Urinary bladder (tissue), 4 donors: ENCODE data around the gene DNAJB6. TPM values are rescaled to one million over a fixed set of nuclear protein-coding genes. Genes with fewer than 3 reads are reported as not detected.
"Not testable (repeated sequence)": the region's sequence is repeated elsewhere in the genome, so short reads cannot be mapped to it uniquely, and the experiment has no call there.

Source experiments
- DNase-seq: peaks from one replicate; pipeline ENCODE4 v3.0.0-alpha.2; 2015; ENCODE audit errors: extremely low spot score
- H3K27ac ChIP-seq: one replicate; pipeline ENCODE4 v1.5.1; 2013; ENCODE audit warnings: low read depth, mild to moderate bottlenecking, moderate library complexity
- H3K36me3 ChIP-seq: one replicate; pipeline ENCODE4 v1.6.1; 2013; ENCODE audit warnings: mild to moderate bottlenecking, moderate library complexity; ENCODE audit not compliant: insufficient read depth
- H3K4me1 ChIP-seq: one replicate; pipeline ENCODE4 v1.6.1; 2013; ENCODE audit warnings: mild to moderate bottlenecking, moderate library complexity; ENCODE audit not compliant: insufficient read depth
- H3K4me3 ChIP-seq: one replicate; pipeline ENCODE4 v1.5.1; 2013; ENCODE audit warnings: low read depth, low read length
- WGBS: extraction: QIAGEN DNeasy Blood & Tissue Kit; methylation state at CpG from one replicate; pipeline ENCODE4 v1.1.7; 2013; 5-methylcytosine and 5-hydroxymethylcytosine counted together
- polyA plus RNA-seq: library from polyadenylated mRNA; stranded (reverse); fragments of 200-250 nt; gene quantifications from one replicate; pipeline ENCODE4 v1.2.3, GENCODE V29; 2013
- total RNA-seq: library from RNA; depleted of rRNA; stranded (reverse); fragments of >200 nt; gene quantifications from one replicate; pipeline ENCODE4 v1.2.3, GENCODE V29; 2014
- donor health status: healthy with polysubstance abuse.
- donor health status: healthy.

DNAJB6 gene
- total and polyA plus RNA-seq, 2 donors: 90.4 to 137 TPM

DNA sequence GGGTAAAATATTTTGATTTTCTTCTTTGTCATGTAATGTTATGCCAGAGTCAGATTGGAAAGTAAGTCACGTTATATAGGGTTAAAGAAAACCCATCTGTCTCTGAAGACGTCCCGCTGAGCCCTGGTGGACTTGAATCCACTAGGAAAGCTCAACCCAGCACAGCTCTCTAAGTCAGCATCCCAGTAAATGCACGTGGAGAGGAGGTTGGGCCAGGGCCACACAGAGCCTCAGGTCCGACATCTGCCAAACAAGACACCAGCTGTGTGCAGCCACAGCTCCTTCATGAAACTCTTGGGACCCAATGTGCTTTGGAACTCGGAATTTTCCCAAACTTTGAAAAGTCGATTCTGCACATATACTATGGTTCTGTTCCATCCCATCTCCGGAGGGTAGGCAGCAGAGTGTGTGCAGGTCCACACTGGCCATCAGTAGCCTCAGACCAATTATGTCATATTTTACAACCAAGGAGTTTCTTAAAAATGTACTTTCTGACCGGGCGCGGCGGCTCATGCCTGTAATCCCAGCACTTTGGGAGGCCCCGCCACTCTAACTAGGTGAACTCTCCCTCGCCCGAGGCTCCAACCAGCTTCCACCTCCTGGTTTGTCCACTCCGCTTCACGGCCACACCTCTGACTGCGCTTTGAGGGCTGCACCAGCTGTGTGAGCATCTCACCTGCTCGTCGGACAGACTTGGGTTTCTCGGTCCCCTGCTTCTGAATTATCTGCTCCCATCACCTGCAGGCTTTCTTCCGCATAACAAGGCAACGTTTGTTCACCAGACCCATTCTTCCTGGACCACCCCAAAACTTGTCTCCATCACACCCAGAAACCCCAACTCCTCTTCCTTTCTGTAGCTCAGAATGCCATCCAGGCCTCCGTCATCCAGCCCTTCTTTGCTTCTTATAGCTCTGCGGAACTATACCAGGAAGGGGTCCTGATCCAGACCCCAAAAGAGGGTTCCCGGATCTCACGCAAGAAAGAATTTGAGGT, 29.7 kb upstream of the DNAJB6 start:
- H3K4me3 ChIP-seq: no peak overlapping the region
- no peak for DNase-seq
- no peaks in the 10 kb centered on the region for H3K36me3 ChIP-seq
- H3K4me1 ChIP-seq: no peaks in the 10 kb centered on the region
- WGBS: 83% methylated on average over 27 of the region's 27 CpGs
- no peak overlapping the region for H3K27ac ChIP-seq

DNA sequence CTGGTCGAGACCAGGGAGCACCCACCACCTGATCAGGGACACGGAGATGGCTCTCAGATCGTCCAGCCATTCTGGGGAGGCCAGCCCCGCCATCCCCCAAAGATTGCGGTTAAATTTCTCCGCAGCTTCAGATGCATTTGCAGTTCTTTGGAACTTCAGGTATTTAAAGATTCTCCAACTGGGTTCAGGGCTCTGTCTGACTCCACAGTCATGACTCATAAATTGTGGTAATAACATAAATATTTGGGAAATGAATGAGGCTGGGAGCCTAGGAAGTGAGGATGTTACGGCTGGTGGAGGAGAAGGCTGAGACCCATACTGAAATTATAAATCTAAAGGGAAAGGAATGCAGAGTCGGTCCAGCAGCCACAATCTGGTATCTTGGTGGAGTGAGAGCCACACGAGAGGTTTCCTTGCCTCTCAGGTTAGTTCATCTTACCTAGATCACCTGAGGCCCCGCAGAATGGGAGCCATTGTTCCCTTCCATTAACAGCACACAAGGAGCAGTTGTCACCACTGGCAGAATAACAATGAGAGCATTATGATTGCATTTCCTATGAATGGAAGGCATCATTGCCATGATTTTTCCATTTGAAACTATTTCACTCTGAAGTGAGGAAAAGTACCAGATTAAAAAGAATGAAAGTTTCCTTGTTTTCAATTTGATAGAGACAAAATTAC, 26.7 kb upstream of the DNAJB6 start:
- 47% methylated on average over 10 of the region's 10 CpGs for WGBS
- Histone ChIP-seq H3K4me3 (no peak overlapping the region), H3K27ac (no peak overlapping the region), H3K36me3 (no peaks in the 10 kb centered on the region), H3K4me1 (no peaks in the 10 kb centered on the region)
- no peak for DNase-seq

DNA sequence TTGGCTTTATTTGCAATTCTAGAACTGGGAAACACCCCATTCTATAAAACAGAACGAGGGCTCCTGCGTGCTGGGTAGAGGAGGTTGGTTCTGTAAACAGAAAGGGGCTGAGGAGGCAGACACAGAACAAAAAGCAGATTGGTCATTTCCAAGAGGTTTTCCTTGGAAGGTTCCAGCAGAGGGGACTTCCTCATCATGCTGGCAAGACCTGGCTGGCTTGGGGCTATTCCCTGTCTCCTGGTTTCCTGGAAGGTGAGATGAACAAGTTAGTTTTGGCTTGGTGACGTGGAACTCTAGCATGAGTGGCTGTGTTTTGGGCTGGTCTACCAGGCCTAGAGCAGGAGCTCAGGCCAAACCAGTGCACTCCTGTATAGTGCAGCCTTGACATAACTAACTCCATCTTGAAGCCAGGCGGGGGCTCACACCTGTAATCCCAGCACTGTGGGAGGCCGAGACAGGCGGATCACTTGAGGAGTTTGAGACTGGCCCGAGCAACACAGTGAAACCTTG, 26.1 kb upstream of the DNAJB6 start:
- DNase-seq: no peak
- Histone ChIP-seq H3K4me1 (no peaks in the 10 kb centered on the region), H3K27ac (no peak overlapping the region), H3K36me3 (no peaks in the 10 kb centered on the region), H3K4me3 (no peak overlapping the region)
- WGBS: 75% methylated on average over 7 of the region's 7 CpGs

GRCh38 chr7:157312941-157313340, 23.9 kb upstream of the DNAJB6 start:
- Histone ChIP-seq H3K36me3 (no peaks in the 10 kb centered on the region), H3K4me1 (no peaks in the 10 kb centered on the region), H3K27ac (no peak overlapping the region), H3K4me3 (no peak overlapping the region)
- WGBS: 85% methylated on average over 7 of the region's 7 CpGs
- no peak for DNase-seq

GRCh38 chr7:157313645-157314044, 23.2 kb upstream of the DNAJB6 start:
- no peak overlapping the region for H3K4me3 ChIP-seq
- 91% methylated on average over 15 of the region's 15 CpGs for WGBS
- DNase-seq: no peak
- H3K27ac ChIP-seq: no peak overlapping the region
- H3K36me3 ChIP-seq: no peaks in the 10 kb centered on the region
- no peaks in the 10 kb centered on the region for H3K4me1 ChIP-seq

DNA sequence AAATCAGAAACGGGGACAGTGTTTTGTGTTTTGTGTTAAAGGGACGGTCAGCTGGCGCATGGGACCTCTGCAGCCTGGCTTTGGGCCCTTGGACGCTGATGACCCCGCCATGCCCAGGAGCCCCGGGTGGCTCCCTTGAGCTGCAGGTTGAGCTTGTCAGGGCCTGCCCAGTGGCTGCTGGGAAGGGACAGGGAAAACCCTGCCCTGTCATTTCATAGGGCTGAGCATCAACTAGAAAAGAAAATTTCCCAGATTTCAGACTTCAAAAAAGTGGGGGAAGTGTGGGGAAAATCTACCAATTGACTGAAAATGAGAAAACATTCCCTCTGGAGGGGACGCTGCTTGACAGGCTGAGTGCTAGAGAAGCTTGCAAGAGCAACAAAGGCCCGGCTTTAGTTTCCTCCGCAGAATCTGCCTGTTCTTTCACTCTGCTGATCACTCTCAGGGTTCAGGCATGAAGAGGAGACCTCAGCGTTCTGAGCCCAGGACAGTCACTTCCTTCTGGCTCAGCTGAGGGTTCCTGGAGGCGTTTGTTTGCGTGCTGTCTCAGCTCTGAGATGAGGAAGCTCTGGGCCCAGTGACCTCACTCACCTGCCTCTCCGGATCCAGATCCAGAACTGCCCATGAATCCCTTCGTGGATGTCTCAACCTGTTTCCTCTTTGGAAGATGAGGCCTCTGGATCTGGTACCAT, 18.6 kb upstream of the DNAJB6 start:
- H3K4me3 ChIP-seq: no peak overlapping the region
- no peaks in the 10 kb centered on the region for H3K4me1 ChIP-seq
- 62% methylated on average over 14 of the region's 14 CpGs for whole genome bisulfite sequencing
- H3K36me3 ChIP-seq: no peaks in the 10 kb centered on the region
- no peak for DNase-seq
- peak overlapping the region; percentile 11 for H3K27ac ChIP-seq

DNA sequence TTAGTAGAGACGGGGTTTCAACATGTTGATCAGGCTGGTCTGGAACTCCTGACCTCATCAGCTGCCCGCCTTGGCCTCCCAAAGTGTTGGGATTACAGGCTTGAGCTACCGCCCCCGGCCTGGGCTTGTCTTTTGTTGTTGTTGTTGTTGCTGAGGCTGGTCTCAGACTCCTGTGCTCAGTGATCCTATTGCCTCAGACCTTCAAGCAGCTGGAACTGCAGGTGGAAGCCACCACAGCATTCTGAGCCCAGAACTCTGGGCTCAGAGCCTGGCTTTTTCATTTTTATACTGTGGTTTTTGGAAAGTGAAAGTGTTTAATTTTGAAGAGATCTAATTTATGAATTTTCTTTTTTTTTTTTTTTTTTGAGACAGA, 16.2 kb upstream of the DNAJB6 start:
- no peak overlapping the region for H3K27ac ChIP-seq

GRCh38 chr7:157323401-157323800, 13.4 kb upstream of the DNAJB6 start:
- Histone ChIP-seq H3K4me1 (no peaks in the 10 kb centered on the region), H3K27ac (no peak overlapping the region), H3K36me3 (no peaks in the 10 kb centered on the region), H3K4me3 (no peak overlapping the region)
- DNase-seq: no peak
- 83% methylated on average over 4 of the region's 4 CpGs for WGBS

More for the DNA sequence above, 16.2 kb upstream of the DNAJB6 start:
- DNase-seq: no peak
- Histone ChIP-seq H3K4me1 (no peaks in the 10 kb centered on the region), H3K4me3 (no peak overlapping the region), H3K36me3 (no peaks in the 10 kb centered on the region)
- 79% methylated on average over 4 of the region's 4 CpGs for WGBS

GRCh38 chr7:157329447-157329846, 7.4 kb upstream of the DNAJB6 start:
- no peaks in the 10 kb centered on the region for H3K4me1 ChIP-seq

DNA sequence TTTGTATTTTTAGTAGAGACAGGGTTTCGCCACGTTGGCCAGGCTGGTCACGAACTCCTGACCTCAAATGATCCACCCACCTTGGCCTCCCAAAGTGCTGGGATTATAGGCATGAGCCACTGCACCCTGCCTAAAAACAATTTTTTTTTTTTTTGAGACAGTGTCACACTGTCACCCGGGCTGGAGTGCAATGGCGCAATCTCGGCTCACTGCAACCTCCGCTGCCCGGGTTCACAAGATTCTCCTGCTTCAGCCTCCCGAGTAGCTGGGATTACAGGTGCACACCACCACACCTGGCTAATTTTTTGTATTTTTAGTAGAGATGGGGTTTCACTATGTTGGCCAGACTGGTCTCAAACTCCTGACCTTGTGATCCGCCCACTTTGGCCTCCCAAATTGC, 6.2 kb upstream of the DNAJB6 start:
- not testable (repeated sequence) for H3K4me1 ChIP-seq, DNase-seq

More at GRCh38 chr7:157329447-157329846, 7.4 kb upstream of the DNAJB6 start:
- DNase-seq: no peak
- 70% methylated on average over 12 of the region's 12 CpGs for WGBS
- Histone ChIP-seq H3K27ac (no peak overlapping the region), H3K36me3 (no peaks in the 10 kb centered on the region), H3K4me3 (no peak overlapping the region)

DNA sequence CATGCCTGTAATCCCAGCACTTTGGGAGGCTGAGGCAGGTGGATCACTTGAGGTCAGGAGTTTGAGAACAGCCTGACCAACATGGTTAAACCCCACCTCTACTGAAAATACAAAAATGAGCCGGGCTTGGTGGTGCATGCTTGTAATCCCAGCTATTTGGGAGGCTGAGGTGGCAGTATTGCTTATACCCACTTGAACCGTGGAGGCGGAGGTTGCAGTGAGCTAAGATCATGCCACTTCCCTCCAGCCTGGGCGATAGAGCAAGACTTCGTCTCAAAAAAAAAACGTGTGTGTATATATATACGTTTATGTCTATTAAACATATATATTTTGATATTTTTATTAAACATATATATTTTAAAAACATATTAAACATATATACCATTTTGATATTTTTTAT, 5.8 kb upstream of the DNAJB6 start:
- not testable (repeated sequence) for H3K36me3 ChIP-seq, DNase-seq, H3K4me1 ChIP-seq, H3K4me3 ChIP-seq, H3K27ac ChIP-seq
- WGBS: 73% methylated on average over 7 of the region's 7 CpGs

More for the DNA sequence above, 6.2 kb upstream of the DNAJB6 start:
- not testable (repeated sequence) for H3K27ac ChIP-seq, H3K36me3 ChIP-seq, H3K4me3 ChIP-seq
- 86% methylated on average over 10 of the region's 10 CpGs for WGBS

- 96% methylated on average over 5 of the region's 5 CpGs for WGBS
- Histone ChIP-seq H3K4me1 (peaks cover 4% of the 10 kb centered on the region), H3K27ac (no peak overlapping the region), H3K4me3 (no peak overlapping the region), H3K36me3 (no peaks in the 10 kb centered on the region)
- DNase-seq: no peak
Measured at GRCh38 chr7:157335236-157335635, 1.6 kb upstream of the DNAJB6 start.

DNA sequence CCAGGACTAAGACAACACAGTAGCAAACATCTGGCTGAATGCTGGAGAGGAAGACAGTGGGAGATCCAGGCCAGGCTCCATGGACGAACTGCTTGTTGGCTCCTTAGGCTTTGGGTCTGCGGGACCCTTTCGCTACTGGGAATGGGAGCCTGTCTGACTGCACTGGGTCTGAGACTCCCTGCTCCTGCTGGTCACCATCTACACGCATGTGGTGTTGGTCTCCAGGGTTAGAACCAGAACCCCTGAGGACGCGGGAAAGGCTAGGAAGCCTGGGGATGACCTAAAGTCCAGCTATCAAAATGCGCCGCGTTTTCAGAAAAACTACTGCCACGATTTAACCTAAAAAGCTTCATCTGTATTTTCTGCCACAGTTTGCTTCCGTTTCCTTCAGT, 817 bp upstream of the DNAJB6 start:
- 43% methylated on average over 11 of the region's 11 CpGs for WGBS
- peak overlapping the region; percentile 94 for H3K4me3 ChIP-seq
- H3K36me3 ChIP-seq: no peaks in the 10 kb centered on the region
- H3K4me1 ChIP-seq: peaks cover 4% of the 10 kb centered on the region
- DNase-seq: no peak
- peak overlapping the region; percentile 90 for H3K27ac ChIP-seq
